ENCODE measurements around the gene LRRC49. TPM values are rescaled to one million over a fixed set of nuclear protein-coding genes. Genes with fewer than 3 reads are reported as not detected.

Gene LRRC49
- total and polyA plus RNA-seq, 2 of the 4 experiments (the other 2 are of a cell fraction), result 8.6 to 16.8 TPM

DNA sequence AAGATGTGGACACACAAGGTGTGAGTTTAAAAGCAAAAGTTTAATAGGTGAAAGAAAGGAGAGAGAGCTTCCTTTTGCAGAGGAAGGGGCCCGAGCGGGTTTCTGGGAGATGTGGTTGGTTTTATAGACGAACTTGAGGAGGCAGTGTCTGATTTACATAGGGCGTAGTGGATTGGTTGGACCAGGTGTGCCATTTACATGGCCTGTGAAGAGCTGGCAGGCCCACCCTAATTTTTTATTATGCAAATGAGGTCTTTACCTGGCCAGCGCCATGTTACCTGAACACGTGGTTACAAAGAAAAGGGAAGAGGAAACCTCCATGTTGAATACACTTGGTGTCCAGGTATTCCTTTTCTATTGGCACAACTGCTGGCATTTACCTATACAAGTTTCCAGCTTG, 179.8 kb downstream of the LRRC49 start:
- in situ Hi-C loops (cut with MboI; ENCODE audit: low sequenced_read_pairs), result no loop called here
- no peak overlapping the region for H3K9ac ChIP-seq (ENCODE audit: low read depth, low read length)
- intact Hi-C loops (cut with micrococcal nuclease), result no loop called here
- dilution Hi-C loops (cut with HindIII; ENCODE audit: low sequenced_read_pairs, unreplicated experiment), result no loop called here
- H3K56ac ChIP-seq (ENCODE audit: extremely low read depth, insufficient read depth, low read length), result no peak overlapping the region
- no peak overlapping the region for H3K14ac ChIP-seq (replicated peaks; ENCODE audit: low read depth, low read length)
- no peak overlapping the region for H2BK15ac ChIP-seq (ENCODE audit: low read depth, low read length)
- no TSS peak for BruUV-seq (replicated peaks)
- H3K4me3 ChIP-seq (ENCODE audit: insufficient read depth, low read depth, low read length), result no peak overlapping the region
- no peak overlapping the region for H2AK5ac ChIP-seq (ENCODE audit: low read depth, low read length)
- H4K5ac ChIP-seq (ENCODE audit: low read depth, low read length), result no peak overlapping the region
- H2AK9ac ChIP-seq (replicated peaks; ENCODE audit: low read depth, low read length, poor library complexity), result no peak overlapping the region
- H3K36me3 ChIP-seq (ENCODE audit: control insufficient read depth, insufficient read depth, low read length), result no peaks in the 10 kb centered on the region
- H3K4me1 ChIP-seq (ENCODE audit: control insufficient read depth, insufficient read depth, low read length), result peaks cover 5% of the 10 kb centered on the region; the same call in 1 of the 2 replicates
- no peaks in the 10 kb centered on the region; the same call in 1 of the 2 replicates for H3K9me3 ChIP-seq (ENCODE audit: control insufficient read depth, insufficient read depth, low read length)
- no peaks in the 10 kb centered on the region for H3K79me1 ChIP-seq (ENCODE audit: low read depth in 1 of 2, low read length in 2 of 2)
- no peak overlapping the region; the same call in 1 of the 2 replicates for H3K4ac ChIP-seq (ENCODE audit: low read depth, low read length)
- H4K20me1 ChIP-seq (ENCODE audit: insufficient read depth, low read length), result no peaks in the 10 kb centered on the region
- no peak overlapping the region; the same call in 1 of the 2 replicates for H2BK20ac ChIP-seq (ENCODE audit: low read depth, low read length)
- H3K9me1 ChIP-seq (ENCODE audit: insufficient read depth, low read length), result no peaks in the 10 kb centered on the region; the same call in none of the 2 replicates
- no peak overlapping the region for H2AFZ ChIP-seq (replicated peaks; ENCODE audit: low read length, poor library complexity)
- H2BK120ac ChIP-seq (ENCODE audit: low read depth, low read length), result no peak overlapping the region; the same call in 1 of the 2 replicates
- H3K18ac ChIP-seq (ENCODE audit: low read depth, low read length), result no peak overlapping the region
- TF ChIP-seq RAD21 (IDR thresholded peaks at IDR 0.05; ENCODE audit: low read length) (no peak), POLR2A (IDR thresholded peaks at IDR 0.05; ENCODE audit: low read depth, low read length) (no peak)
- ChIA-PET POLR2A (ENCODE audit: unreplicated experiment) (no interaction called here), CTCF (interaction anchor here (0.9 kb wide), 1 partner anchor 17 kb away, joined by 3 read pairs; no protein-coding TSS in a partner anchor)
- no peak overlapping the region for H3K23ac ChIP-seq (ENCODE audit: low read depth, low read length)
- H4K8ac ChIP-seq (ENCODE audit: low read depth in 2 of 2, low read length in 2 of 2), result no peak overlapping the region
- H3K4me2 ChIP-seq (ENCODE audit: low read depth, low read length), result no peak overlapping the region
- no peaks in the 10 kb centered on the region for H3K27me3 ChIP-seq (ENCODE audit: control insufficient read depth, insufficient read depth, low read length)
- H4K91ac ChIP-seq (ENCODE audit: insufficient read depth, low read depth, low read length), result no peak overlapping the region
- H2BK5ac ChIP-seq (ENCODE audit: low read depth, low read length, poor library complexity, severe bottlenecking), result no peak overlapping the region
- WGBS, 2 experiments (ENCODE audit: extremely low coverage in 2 of 2, insufficient read length in 1 of 2), result no CpG with 5 or more reads among the region's 6 CpGs
- no peak overlapping the region for H3K27ac ChIP-seq (ENCODE audit: insufficient read depth, low read length)
- ATAC-seq (ENCODE audit: low read depth), result no peak
- DNase-seq, result no peak

Measured in IMR-90 (cell line).